Measurements from ENCODE around the gene GINM1. TPM values are rescaled to one million over a fixed set of nuclear protein-coding genes. Genes with fewer than 3 reads are reported as not detected.

GINM1 gene
- polyA plus RNA-seq, 1 donor from 2014 or later = 28.4 TPM

DNA sequence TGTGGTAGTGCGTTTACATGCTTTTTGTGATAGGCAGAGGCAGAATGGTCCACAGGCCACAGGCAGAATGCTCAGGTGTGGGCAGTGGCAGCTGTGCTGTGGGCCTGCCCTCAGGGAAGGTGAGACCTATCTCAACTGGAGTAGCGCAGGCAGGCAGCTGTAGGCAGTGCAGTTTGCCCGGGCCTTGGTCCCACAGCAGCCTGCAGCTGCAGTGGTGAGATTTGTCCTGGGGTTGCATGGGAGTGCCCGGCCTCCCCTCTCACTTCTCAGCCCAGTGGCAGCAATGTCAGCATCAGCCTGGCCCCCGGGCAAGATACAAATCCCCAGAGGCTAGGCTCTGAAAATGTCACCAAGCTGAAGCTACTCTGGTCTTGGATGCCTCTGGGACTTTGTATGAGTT, 14.3 kb upstream of the GINM1 start:
- no peaks in the 10 kb centered on the region for H3K9me2 ChIP-seq (ENCODE audit: insufficient read depth, low read length)
- no peaks in the 10 kb centered on the region for H3K36me3 ChIP-seq (ENCODE audit: insufficient read depth, low read length)
- no peak overlapping the region for H3K4me2 ChIP-seq (ENCODE audit: low read length)
- no peaks in the 10 kb centered on the region for H3K79me2 ChIP-seq (replicated peaks; ENCODE audit: insufficient read depth, low read length)
- TF ChIP-seq EZH2 (IDR thresholded peaks at IDR 0.05; ENCODE audit: borderline replicate concordance, insufficient read depth, low read length, poor library complexity, severe bottlenecking) = no peak
- TF ChIP-seq MXI1 (conservative IDR thresholded peaks at IDR 0.05; ENCODE audit: poor library complexity, severe bottlenecking) = no peak
- no peak for TF ChIP-seq REST (IDR thresholded peaks at IDR 0.05; ENCODE audit: borderline replicate concordance)
- no peak for TF ChIP-seq TAF1 (IDR thresholded peaks at IDR 0.05; ENCODE audit: low read depth)
- no peak for TF ChIP-seq EP300 (conservative IDR thresholded peaks at IDR 0.05; ENCODE audit: poor library complexity, severe bottlenecking)
- no peak for TF ChIP-seq SMC3 (conservative IDR thresholded peaks at IDR 0.05; ENCODE audit: poor library complexity)
- no peak for TF ChIP-seq POLR2AphosphoS5 (IDR thresholded peaks at IDR 0.05)
- TF ChIP-seq, protein P1, sequence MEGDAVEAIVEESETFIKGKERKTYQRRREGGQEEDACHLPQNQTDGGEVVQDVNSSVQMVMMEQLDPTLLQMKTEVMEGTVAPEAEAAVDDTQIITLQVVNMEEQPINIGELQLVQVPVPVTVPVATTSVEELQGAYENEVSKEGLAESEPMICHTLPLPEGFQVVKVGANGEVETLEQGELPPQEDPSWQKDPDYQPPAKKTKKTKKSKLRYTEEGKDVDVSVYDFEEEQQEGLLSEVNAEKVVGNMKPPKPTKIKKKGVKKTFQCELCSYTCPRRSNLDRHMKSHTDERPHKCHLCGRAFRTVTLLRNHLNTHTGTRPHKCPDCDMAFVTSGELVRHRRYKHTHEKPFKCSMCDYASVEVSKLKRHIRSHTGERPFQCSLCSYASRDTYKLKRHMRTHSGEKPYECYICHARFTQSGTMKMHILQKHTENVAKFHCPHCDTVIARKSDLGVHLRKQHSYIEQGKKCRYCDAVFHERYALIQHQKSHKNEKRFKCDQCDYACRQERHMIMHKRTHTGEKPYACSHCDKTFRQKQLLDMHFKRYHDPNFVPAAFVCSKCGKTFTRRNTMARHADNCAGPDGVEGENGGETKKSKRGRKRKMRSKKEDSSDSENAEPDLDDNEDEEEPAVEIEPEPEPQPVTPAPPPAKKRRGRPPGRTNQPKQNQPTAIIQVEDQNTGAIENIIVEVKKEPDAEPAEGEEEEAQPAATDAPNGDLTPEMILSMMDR (IDR thresholded peaks at IDR 0.05; ENCODE audit: poor library complexity, severe bottlenecking) = no peak
- no peak for TF ChIP-seq RAD21 (conservative IDR thresholded peaks at IDR 0.05)
- no peaks in the 10 kb centered on the region for H4K20me1 ChIP-seq (ENCODE audit: insufficient read depth)
- H3K9me3 ChIP-seq (ENCODE audit: low read length) = no peaks in the 10 kb centered on the region
- H3K9ac ChIP-seq (ENCODE audit: low read length) = no peak overlapping the region
- no peaks in the 10 kb centered on the region for H3F3A ChIP-seq (ENCODE audit: insufficient read depth, low read length, poor library complexity, severe bottlenecking)
- H3K4me3 ChIP-seq (ENCODE audit: low read length) = no peak overlapping the region
- H3K27me3 ChIP-seq (ENCODE audit: insufficient read depth, low read depth, low read length) = no peaks in the 10 kb centered on the region
- H3K27ac ChIP-seq (ENCODE audit: low read length) = no peak overlapping the region
- no peak overlapping the region for H2AFZ ChIP-seq (ENCODE audit: low read depth, low read length)

DNA sequence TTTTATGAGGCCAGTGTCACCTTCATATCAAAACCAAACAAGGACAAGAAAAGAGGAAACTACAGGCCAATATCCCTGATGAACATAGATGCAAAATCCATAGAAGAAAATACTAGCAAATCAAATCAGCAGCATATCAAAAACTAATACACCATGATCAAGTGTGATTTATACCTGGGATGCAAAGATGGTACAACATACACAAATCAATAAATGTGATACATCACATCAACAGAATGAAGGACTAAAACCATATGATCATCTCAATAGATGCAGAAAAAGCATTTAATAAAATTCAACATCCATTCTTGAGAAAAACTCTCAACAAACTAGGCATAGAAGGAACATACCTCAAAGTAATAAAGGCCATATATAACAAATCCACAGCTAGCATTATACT, 8.1 kb upstream of the GINM1 start:
- no peaks in the 10 kb centered on the region for H3K79me2 ChIP-seq (replicated peaks; ENCODE audit: insufficient read depth, low read length)
- no peaks in the 10 kb centered on the region for H3K36me3 ChIP-seq (ENCODE audit: insufficient read depth, low read length)
- no peak overlapping the region for H2AFZ ChIP-seq (ENCODE audit: low read depth, low read length)
- TF ChIP-seq SMC3 (conservative IDR thresholded peaks at IDR 0.05; ENCODE audit: poor library complexity) (no peak), TAF1 (IDR thresholded peaks at IDR 0.05; ENCODE audit: low read depth) (no peak), REST (IDR thresholded peaks at IDR 0.05; ENCODE audit: borderline replicate concordance) (no peak), MXI1 (conservative IDR thresholded peaks at IDR 0.05; ENCODE audit: poor library complexity, severe bottlenecking) (no peak)
- TF ChIP-seq, protein P1 (IDR thresholded peaks at IDR 0.05; ENCODE audit: poor library complexity, severe bottlenecking) = no peak
- H4K20me1 ChIP-seq (ENCODE audit: insufficient read depth) = no peaks in the 10 kb centered on the region
- H3K4me3 ChIP-seq (ENCODE audit: low read length) = no peak overlapping the region
- no peaks in the 10 kb centered on the region for H3K9me2 ChIP-seq (ENCODE audit: insufficient read depth, low read length)
- H3K9ac ChIP-seq (ENCODE audit: low read length) = no peak overlapping the region
- no peaks in the 10 kb centered on the region for H3K9me3 ChIP-seq (ENCODE audit: low read length)
- no peak overlapping the region for H3K27ac ChIP-seq (ENCODE audit: low read length)
- no peaks in the 10 kb centered on the region for H3F3A ChIP-seq (ENCODE audit: insufficient read depth, low read length, poor library complexity, severe bottlenecking)
- peaks cover 18% of the 10 kb centered on the region for H3K27me3 ChIP-seq (ENCODE audit: insufficient read depth, low read depth, low read length)
- no peak overlapping the region for H3K4me2 ChIP-seq (ENCODE audit: low read length)

All from neural cell (in vitro differentiated cells).